IgD-negative memory B cell (primary cell): ENCODE measurements around the gene C19orf44. TPM values are rescaled to one million over a fixed set of nuclear protein-coding genes. Genes with fewer than 3 reads are reported as not detected.
"Not testable (repeated sequence)": the region's sequence is repeated elsewhere in the genome, so short reads cannot be mapped to it uniquely, and the experiment has no call there.

Source experiments
- H3K27ac Mint-ChIP-seq, 3 donors: one replicate each; pipeline ENCODE4 v1.8.0; 2020 to 2022; ENCODE audit warnings: mild to moderate bottlenecking in 3 of 3, mixed read lengths in 3 of 3, moderate library complexity in 1 of 3
- H3K27me3 Mint-ChIP-seq: one replicate; pipeline ENCODE4 v1.8.0; 2021; ENCODE audit warnings: mixed read lengths
- H3K36me3 Mint-ChIP-seq: one replicate; pipeline ENCODE4 v1.8.0; 2020; ENCODE audit warnings: mild to moderate bottlenecking, mixed read lengths
- H3K4me1 Mint-ChIP-seq, 3 donors: one replicate each; pipeline ENCODE4 v1.8.0; 2020 to 2022; ENCODE audit warnings: mixed read lengths in 3 of 3, mild to moderate bottlenecking in 1 of 3
- H3K4me3 Mint-ChIP-seq, 4 donors: one replicate each; pipeline ENCODE4 v1.8.0; 2020 to 2022; ENCODE audit warnings: mild to moderate bottlenecking in 4 of 4, mixed read lengths in 4 of 4, moderate library complexity in 3 of 4
- H3K9me3 Mint-ChIP-seq, 3 donors: one replicate each; pipeline ENCODE4 v1.8.0; 2020 to 2021; ENCODE audit warnings: mixed read lengths in 3 of 3, mild to moderate bottlenecking in 1 of 3
- polyA plus RNA-seq: library from polyadenylated mRNA; unstranded; fragments of 300-500 nt; fragmentation: Illumina TruSeq; gene quantifications from one replicate; pipeline ENCODE4 v1.2.3, GENCODE V29; 2021

Gene C19orf44
- polyA plus RNA-seq: 3.6 TPM

GRCh38 chr19:16495982-16496612, at the start of gene C19orf44, which contains the start of gene CALR3:
Gene C19orf44, plus strand, starts transcription at chr19:16496394. Its CDS starts 4,399 bp downstream, at chr19:16500793.
Gene CALR3, minus strand, starts transcription at chr19:16496167. Its CDS starts 38 bp downstream, at chr19:16496129.
- H3K4me1 Mint-ChIP-seq: peaks cover 10 to 12% (median 10%) of the 10 kb centered on the region in 3 donors
- H3K4me3 Mint-ChIP-seq: peak within 1 kb of the TSS; percentile 87 to 97 (median 96)
- H3K9me3 Mint-ChIP-seq: no peaks in the 10 kb centered on the region
- no peaks in the 10 kb centered on the region for H3K27me3 Mint-ChIP-seq
- peak within 1 kb of the TSS; percentile 71 to 98 (median 83) for H3K27ac Mint-ChIP-seq
- peaks cover 1% of the 10 kb centered on the region for H3K36me3 Mint-ChIP-seq

GRCh38 chr19:16446724-16447368, 49.3 kb upstream of the C19orf44 start:
- Mint-ChIP-seq H3K36me3 (peaks cover 11% of the 10 kb centered on the region), H3K27me3 (peaks cover 2% of the 10 kb centered on the region), H3K4me1 (peaks cover 62 to 74% (median 67%) of the 10 kb centered on the region in 3 donors), H3K4me3 (peak overlapping the region; percentile 22 to 93 (median 86)), H3K27ac (peak overlapping the region; percentile 95 to 99 (median 98)), H3K9me3 (peaks cover 2 to 8% (median 6%) of the 10 kb centered on the region in 3 donors)

GRCh38 chr19:16448872-16449271, 47.3 kb upstream of the C19orf44 start:
- peak overlapping the region; percentile 84 to 94 (median 90) for H3K27ac Mint-ChIP-seq
- H3K27me3 Mint-ChIP-seq, H3K9me3 Mint-ChIP-seq: not testable (repeated sequence)
- H3K4me3 Mint-ChIP-seq: peak overlapping the region in 3 of 4 donors; percentile 60 to 85 (median 85)
- peaks cover 50 to 60% (median 50%) of the 10 kb centered on the region in 3 donors for H3K4me1 Mint-ChIP-seq
- peaks cover 11% of the 10 kb centered on the region for H3K36me3 Mint-ChIP-seq

- peaks cover 9% of the 10 kb centered on the region for H3K36me3 Mint-ChIP-seq
Observed at GRCh38 chr19:16449330-16449961, 46.7 kb upstream of the C19orf44 start.

GRCh38 chr19:16452325-16452724, 43.9 kb upstream of the C19orf44 start:
- H3K27ac Mint-ChIP-seq: no peak overlapping the region
- H3K36me3 Mint-ChIP-seq: peaks cover 6% of the 10 kb centered on the region
- H3K4me1 Mint-ChIP-seq: peaks cover 34 to 48% (median 44%) of the 10 kb centered on the region in 3 donors
- no peaks in the 10 kb centered on the region for H3K27me3 Mint-ChIP-seq
- no peaks in the 10 kb centered on the region for H3K9me3 Mint-ChIP-seq
- no peak overlapping the region for H3K4me3 Mint-ChIP-seq

More at GRCh38 chr19:16449330-16449961, 46.7 kb upstream of the C19orf44 start:
- Mint-ChIP-seq H3K27ac (peak overlapping the region; percentile 84 to 94 (median 90)), H3K4me1 (peaks cover 48 to 60% (median 49%) of the 10 kb centered on the region in 3 donors), H3K4me3 (peak overlapping the region; percentile 12 to 85 (median 72)), H3K27me3 (peaks cover 2% of the 10 kb centered on the region), H3K9me3 (peaks cover 0 to 3% (median 0%) of the 10 kb centered on the region in 3 donors)

- peaks cover 1% of the 10 kb centered on the region for H3K27me3 Mint-ChIP-seq
- peaks cover 2% of the 10 kb centered on the region for H3K36me3 Mint-ChIP-seq
- peak overlapping the region in 2 of 4 donors; percentile 27 to 30 for H3K4me3 Mint-ChIP-seq
- peak overlapping the region; percentile 44 to 66 (median 47) for H3K27ac Mint-ChIP-seq
- H3K9me3 Mint-ChIP-seq: no peaks in the 10 kb centered on the region
- peaks cover 32 to 54% (median 42%) of the 10 kb centered on the region in 3 donors for H3K4me1 Mint-ChIP-seq
Observed at GRCh38 chr19:16454351-16454918, 41.8 kb upstream of the C19orf44 start.

- Mint-ChIP-seq H3K4me1 (peaks cover 32 to 55% (median 36%) of the 10 kb centered on the region in 3 donors), H3K36me3 (peaks cover 2% of the 10 kb centered on the region), H3K9me3 (no peaks in the 10 kb centered on the region), H3K4me3 (no peak overlapping the region), H3K27me3 (peaks cover 1% of the 10 kb centered on the region), H3K27ac (peak overlapping the region in 2 of 3 donors; percentile 6 to 64)
Observed at GRCh38 chr19:16455489-16455888, 40.7 kb upstream of the C19orf44 start.

GRCh38 chr19:16456652-16457194, 39.5 kb upstream of the C19orf44 start:
- Mint-ChIP-seq H3K9me3 (no peaks in the 10 kb centered on the region), H3K27ac (peak overlapping the region in 2 of 3 donors; percentile 6 to 85), H3K4me3 (peak overlapping the region in 2 of 4 donors; percentile 81 to 86), H3K4me1 (peaks cover 33 to 50% (median 35%) of the 10 kb centered on the region in 3 donors), H3K27me3 (peaks cover 1% of the 10 kb centered on the region), H3K36me3 (no peaks in the 10 kb centered on the region)

GRCh38 chr19:16457195-16457953, 38.8 kb upstream of the C19orf44 start:
- Mint-ChIP-seq H3K27me3 (peaks cover 1% of the 10 kb centered on the region), H3K4me3 (peak overlapping the region in 2 of 4 donors; percentile 81 to 86), H3K4me1 (peaks cover 33 to 50% (median 35%) of the 10 kb centered on the region in 3 donors), H3K9me3 (no peaks in the 10 kb centered on the region), H3K36me3 (no peaks in the 10 kb centered on the region), H3K27ac (no peak overlapping the region)

- peak overlapping the region in 1 of 4 donors; percentile 73 for H3K4me3 Mint-ChIP-seq
- H3K27ac Mint-ChIP-seq: peak overlapping the region in 1 of 3 donors; percentile 73
- peaks cover 1% of the 10 kb centered on the region for H3K27me3 Mint-ChIP-seq
- H3K9me3 Mint-ChIP-seq: no peaks in the 10 kb centered on the region
- H3K36me3 Mint-ChIP-seq: no peaks in the 10 kb centered on the region
- H3K4me1 Mint-ChIP-seq: peaks cover 33 to 51% (median 35%) of the 10 kb centered on the region in 3 donors
Observed at GRCh38 chr19:16457954-16458331, 38.3 kb upstream of the C19orf44 start.

GRCh38 chr19:16458391-16459341, 37.5 kb upstream of the C19orf44 start:
- peaks cover 1% of the 10 kb centered on the region for H3K27me3 Mint-ChIP-seq
- peaks cover 39 to 57% (median 41%) of the 10 kb centered on the region in 3 donors for H3K4me1 Mint-ChIP-seq
- H3K4me3 Mint-ChIP-seq: peak overlapping the region in 1 of 4 donors; percentile 38
- H3K27ac Mint-ChIP-seq: peak overlapping the region in 1 of 3 donors; percentile 73
- no peaks in the 10 kb centered on the region for H3K9me3 Mint-ChIP-seq
- no peaks in the 10 kb centered on the region for H3K36me3 Mint-ChIP-seq

GRCh38 chr19:16459680-16460079, 36.5 kb upstream of the C19orf44 start:
- no peaks in the 10 kb centered on the region for H3K36me3 Mint-ChIP-seq
- no peak overlapping the region for H3K27ac Mint-ChIP-seq
- peaks cover 39 to 53% (median 39%) of the 10 kb centered on the region in 3 donors for H3K4me1 Mint-ChIP-seq
- H3K27me3 Mint-ChIP-seq: peaks cover 1% of the 10 kb centered on the region
- no peak overlapping the region for H3K4me3 Mint-ChIP-seq
- no peaks in the 10 kb centered on the region for H3K9me3 Mint-ChIP-seq

- H3K9me3 Mint-ChIP-seq: no peaks in the 10 kb centered on the region
- no peak overlapping the region for H3K27ac Mint-ChIP-seq
- H3K36me3 Mint-ChIP-seq: no peaks in the 10 kb centered on the region
- no peak overlapping the region for H3K4me3 Mint-ChIP-seq
- peaks cover 39 to 56% (median 39%) of the 10 kb centered on the region in 3 donors for H3K4me1 Mint-ChIP-seq
- peaks cover 1% of the 10 kb centered on the region for H3K27me3 Mint-ChIP-seq
Observed at GRCh38 chr19:16460454-16460853, 35.7 kb upstream of the C19orf44 start.
